GM19193 (cell line): Measurements from ENCODE around the gene PDCD1.

Experiments
- POLR2A ChIP-seq: IDR thresholded peaks from 4 replicates; pipeline ENCODE4 v1.6.1; 2011; ENCODE audit not compliant: insufficient read depth, insufficient read length; ENCODE audit errors: extremely low read depth

The PDCD1 gene

DNA sequence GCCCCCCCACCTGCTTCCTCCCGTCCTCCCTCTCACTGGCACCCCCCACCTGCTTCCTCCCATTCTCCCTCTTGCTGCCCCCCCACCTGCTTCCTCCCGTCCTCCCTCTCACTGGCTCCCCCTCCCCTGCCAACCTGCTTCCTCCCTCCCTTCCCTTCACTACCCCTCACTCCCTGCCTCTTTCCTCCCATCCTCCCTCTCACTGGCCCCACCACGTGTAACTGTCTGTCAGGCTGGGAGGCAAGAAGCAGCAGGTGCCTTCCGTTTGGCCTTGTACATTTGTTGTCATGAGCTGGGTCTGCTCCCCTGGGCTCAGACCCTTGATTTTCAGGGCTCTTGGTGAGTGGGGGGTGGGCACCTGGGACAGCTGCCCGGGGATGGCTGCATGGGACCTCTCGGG is 29.9 kb upstream of the PDCD1 start:
- TF ChIP-seq POLR2A = no peak

DNA sequence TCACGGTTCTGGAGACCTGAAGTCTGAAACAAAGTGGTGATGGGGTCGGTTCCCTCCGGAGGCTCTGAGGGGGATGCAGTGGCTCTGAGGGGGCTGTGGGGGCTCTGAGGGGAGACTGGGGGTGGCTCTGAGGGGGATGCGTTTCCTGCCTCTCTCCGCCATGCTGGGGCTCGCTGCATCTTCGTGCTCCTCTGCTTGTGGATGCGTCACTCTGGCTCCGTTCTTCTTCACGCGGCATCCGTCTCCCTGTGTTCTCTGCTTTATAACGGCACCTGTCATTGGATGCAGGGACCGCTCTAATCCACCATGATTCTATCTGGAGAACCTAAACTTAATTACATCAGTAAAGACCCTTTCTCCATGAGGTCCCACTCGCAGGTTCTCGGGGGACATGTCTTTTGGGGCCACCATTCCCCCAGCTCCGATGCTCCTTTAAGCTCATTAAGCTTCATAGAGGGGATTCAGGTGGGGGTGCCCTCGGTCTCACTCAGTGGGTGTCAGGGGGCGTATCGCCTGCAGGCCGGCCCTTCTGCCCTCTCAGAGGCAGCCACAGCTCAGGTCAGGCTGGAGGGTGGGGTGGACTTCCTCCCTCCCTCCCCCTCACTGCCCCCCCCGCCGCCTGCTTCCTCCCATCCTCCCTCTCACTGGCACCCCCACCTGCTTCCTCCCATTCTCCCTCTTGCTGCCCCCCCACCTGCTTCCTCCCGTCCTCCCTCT is 29.3 kb upstream of the PDCD1 start:
- TF ChIP-seq POLR2A = no peak

DNA sequence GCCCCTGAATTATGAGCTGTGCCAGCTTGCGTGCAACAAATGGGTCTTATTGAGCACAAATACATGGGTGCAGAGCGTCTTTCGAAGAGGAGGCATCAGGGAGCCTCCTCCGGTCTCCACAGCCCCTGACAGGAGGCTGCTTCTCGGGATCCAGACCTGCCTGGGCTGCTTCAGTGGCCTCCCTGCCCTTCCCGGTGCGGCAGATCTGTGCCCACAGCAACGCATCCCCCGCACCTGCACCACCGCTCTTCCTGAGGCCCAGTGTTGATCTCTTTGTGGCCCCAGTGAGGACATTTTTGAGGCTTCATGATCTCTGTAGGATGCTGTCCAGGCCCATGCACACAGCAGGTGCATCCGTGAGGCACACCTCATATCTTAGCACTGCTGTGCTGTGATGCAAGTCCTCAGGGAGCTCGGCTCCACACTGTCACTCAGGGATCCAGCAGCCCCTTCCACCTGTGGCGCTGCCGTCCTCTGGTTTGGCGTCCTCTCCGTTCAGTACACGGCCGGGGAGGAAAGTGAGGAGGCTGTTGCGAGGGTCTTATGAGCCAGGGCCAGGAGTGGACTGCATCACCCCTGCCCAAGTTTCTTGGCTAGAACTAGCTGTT is 28.2 kb upstream of the PDCD1 start:
- TF ChIP-seq POLR2A = no peak

DNA sequence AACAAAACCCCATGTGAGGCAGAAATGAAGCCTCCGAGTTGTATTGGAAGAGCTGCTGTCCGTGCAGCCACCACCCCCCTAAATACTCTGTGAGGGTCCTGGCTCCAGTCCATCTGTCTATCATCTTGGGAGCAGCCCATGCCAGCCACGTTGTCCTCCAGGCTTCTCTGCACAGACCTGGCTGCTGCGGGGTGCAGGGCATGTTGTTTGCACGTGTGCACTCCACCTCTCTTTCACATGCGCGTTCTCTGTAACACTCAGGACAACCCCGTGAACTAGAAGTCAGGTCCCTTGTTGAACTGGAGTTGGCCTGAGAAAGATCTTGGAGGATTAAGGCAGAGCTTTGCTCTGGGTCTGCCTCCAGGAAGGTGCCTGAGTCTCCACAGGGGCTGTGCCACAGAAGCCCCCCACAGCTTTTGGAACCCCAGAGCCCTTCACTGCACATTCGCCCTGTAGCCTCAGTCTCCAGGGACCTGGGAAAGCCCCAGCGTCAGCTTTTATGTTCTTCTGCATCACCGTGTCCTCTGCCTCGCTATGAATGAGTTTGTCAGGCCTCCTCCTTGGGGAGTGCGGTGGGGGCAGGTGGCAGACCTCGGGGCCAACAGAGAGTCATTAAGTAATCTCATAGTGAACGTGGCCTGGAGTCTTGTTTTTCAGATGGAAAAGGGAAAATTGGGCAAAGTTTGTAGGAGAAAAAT is 27.4 kb upstream of the PDCD1 start:
- TF ChIP-seq POLR2A = no peak

DNA sequence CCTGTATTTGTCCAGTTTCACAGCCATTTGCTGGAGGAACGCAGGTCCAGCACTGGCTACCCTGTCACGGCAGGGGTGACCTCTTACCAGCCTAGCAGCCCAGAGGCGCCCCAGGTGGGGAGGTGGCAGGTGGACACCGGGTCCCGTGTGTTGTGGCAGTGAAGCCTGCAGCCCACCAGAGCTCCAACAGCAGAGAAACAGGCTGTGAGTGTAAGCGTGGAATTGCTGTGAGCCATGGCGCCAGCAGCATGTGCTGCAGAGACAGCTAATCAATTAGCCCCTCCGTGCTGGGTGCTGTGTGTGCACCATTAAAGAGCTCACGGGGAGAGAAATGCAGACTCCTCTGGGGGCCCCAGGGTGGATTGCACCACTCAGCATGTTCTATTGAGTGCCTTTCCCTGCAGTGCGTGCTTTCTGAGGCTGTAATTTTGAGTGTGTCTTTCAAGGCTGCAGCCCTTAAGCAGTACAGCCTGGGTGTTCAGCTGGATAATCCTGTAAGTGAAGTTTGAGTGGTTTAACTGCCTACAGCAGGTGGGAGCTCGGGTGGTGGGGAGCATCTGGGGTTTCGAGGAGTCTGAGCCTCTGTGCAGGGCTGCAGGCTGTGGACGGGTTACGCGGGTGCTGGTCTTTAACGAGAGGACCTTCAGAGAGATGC is 26.7 kb upstream of the PDCD1 start:
- TF ChIP-seq POLR2A = no peak

DNA sequence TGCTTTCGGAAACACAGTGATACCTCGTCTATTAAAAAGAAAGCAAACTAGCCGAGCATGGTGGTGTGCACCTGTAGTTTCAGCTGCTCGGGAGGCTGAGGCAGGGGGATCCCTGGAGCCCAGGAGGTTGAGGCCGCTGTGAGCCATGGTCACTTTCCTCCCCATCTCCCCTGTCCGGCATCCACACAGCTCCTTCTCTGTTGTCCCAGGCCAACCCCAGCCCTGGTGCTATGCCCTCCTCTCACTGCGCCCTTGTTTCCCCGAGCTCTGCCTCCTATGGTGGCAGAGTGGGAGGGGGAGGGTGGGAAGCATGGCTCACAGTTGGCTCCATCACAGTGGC is 26.2 kb upstream of the PDCD1 start:
- no peak for TF ChIP-seq POLR2A

DNA sequence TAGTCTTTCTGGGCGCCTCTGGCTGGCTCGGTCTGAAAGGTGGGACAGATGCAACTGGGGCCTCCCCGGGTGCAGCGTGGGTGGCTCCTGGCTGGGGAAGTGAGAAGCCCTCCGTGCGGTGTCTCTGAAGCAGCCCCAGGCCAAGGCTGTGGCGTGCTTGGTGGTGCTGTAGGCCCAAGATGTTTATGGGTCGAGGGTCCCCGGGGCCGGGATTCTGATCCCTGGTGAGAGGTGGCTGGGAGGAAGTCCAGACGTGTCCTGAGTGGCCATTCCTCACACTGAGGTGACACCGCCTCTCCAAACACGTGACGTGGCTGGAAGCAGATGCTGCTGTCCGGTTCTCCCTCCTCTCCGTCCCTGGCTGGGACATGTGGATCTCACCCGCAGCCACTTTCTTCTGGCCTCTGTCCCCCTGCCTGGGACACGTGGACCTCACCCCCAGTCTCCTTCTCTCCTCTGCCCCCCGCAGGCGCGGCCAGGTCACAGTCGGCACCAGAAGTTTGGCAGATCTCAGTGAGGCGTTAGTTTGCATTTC is 23.5 kb upstream of the PDCD1 start:
- no peak for TF ChIP-seq POLR2A

DNA sequence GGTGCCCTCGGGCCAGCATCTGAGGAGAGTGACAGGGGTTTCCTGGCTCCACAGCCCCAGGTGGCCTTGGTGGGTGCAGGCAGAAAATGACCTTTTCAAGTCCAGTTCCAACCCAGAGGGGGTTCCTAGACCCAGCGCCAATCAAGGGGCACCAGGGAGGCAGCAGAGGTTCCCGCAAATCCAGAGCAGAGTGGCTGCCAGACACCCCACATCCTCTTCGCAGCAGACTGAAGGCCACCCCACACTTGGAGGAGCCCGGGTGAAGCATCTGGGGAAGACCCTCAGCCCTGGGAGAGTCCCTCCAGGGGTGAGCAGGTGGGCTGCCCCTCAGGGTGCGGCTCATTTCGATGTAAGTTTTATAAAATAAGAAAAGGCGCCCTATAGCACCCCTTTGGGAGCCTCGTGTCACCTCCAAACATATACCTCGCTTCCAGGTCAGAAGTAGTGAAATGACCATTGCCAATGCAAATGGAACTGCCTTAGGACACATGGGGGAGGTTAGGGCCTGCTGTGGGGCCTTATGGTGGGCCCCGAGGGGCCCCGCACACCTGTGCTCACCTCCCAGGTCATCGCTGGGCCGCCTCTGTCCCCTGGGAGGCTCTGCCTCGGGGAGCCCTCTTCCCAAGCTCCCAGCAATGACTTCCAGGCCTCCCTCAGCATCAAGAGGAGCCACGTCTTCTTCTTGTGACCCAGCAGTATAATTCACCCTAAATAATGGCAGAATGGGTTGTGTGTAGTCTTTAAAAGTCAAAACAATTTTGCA is 21.8 kb upstream of the PDCD1 start:
- TF ChIP-seq POLR2A = no peak

DNA sequence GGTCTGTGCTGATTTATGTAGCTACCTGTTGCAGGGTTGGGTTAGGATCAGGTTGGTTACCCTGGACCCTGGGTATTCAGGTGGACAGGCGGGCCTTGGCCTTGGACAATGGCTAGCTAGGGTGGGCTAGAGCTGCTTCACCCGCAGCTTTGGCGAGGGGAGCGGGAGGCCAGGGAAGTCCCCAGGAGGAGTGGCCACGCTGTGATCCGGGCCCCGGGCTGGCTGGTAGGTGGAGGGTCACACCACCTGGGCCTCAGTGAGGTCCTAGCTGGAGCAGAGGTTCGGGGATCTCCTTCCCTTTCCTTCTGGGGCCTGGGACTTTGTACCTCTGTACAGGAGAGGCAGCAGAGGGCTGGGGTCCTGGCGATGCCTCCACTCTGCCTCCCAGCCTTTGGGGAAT is 20.6 kb upstream of the PDCD1 start:
- TF ChIP-seq POLR2A = no peak

DNA sequence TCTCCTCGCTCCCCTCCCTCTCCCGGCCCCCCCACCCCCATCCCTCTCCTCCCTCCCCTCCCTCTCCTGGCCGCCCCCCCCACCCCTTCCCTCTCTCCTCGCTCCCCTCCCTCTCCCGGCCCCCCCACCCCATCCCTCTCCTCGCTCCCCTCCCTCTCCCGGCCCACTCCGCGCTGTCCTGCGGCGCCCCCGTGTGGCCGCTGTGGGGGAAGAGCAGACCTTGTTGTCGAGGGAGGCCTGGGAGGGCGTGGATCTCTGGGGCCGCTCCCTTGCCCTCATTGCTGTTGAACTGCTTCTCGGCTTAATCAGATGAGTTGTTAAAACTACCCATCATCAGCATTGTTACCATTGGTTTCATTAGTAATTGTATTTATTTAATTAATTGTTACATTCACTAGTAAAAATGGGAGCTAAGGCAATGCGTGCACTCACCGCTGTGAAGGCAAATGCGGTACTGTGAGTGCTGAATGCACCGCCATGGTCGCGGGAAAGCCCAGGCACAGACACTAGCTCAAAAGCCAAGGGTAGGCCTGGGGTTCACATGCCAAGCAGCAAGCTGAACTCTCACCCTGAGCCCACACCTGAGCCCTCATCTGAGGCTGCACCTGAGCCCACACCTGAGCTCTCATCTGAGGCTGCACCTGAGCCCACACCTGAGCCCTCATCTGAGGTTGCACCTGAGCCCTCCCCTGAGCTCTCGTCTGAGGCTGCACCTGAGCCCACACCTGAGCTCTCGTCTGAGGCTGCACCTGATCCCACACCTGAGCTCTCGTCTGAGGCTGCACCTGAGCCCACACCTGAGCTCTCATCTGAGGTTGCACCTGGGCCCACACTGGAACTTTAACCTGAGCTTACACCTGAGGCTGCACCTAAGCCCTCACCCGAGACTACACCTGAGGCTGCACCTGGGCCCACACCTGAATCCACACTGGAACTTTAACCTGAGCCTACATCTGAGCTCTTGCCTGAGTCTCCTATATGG is 19.6 kb upstream of the PDCD1 start:
- no peak for TF ChIP-seq POLR2A

DNA sequence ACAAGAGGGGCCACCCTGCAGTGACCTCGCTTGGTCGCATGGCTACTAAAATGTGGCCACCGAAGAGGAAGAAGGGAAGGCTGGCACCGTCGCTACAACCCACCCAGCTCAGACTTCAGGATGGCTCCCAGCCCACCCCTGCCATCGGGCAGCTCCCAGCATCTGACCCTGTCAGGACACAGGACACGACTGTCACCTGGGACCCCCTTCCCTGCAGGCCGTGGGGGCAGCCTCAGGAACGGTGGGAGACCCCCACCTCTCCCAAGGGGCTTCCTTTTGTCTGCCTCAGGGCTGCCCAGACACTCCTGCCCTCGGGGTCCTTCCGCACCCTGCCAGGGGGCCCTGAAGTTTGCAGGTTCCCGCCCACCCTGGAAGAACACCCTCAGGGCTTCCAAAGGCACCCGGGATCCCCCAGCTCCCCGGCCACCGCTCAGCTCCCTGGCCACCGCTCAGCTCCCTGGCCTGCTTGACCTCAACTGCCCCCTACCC is 18.5 kb upstream of the PDCD1 start:
- no peak for TF ChIP-seq POLR2A

DNA sequence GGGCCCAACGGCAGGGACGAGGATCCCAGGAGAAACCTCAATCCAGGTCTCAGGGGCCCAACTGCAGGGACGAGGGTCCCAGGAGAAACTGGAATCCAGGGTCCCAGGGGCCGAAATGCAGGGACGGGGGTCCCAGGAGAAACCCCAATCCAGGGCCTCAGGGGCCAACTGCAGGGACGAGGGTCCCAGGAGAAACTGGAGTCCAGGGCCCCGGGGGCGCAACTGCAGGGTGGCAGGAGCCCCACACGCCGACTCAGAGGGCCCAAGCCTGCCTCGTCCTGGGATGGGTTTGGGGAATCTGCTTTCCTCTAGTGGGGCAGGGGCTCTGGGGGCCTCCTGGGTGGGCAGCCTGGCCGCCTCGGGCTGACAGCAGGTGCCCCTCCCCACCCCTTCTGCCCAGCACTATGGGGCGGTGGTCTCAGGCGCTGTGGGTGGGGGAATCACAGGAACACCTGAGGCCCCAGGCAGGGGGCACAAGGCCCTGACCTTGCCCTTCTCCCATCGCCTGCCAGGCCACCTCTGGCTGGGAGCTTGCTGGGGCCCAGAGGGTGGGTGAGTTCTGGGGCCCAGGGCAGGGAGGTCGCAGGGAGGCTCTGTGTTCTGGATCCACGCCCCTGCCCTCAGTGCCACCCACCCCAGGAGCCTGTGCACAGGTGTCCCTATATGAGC is 18.0 kb upstream of the PDCD1 start:
- no peak for TF ChIP-seq POLR2A
